Endothelial cell of umbilical vein (primary cell): ENCODE results near the gene MAPK8IP3. TPM values are rescaled to one million over a fixed set of nuclear protein-coding genes. Genes with fewer than 3 reads are reported as not detected.

Experiments used
- BruUV-seq: library from RNA; stranded (reverse); fragments of 400-500 nt; replicated peaks from 2 replicates; lab custom pipeline; 2021; lab: Mats Ljungman, UMichigan
- CTCF ChIA-PET: fragments of 300-600, 350-600 bp; sonication (Branson Sonifier 250); formaldehyde crosslinking; loops from one replicate; lab custom pipeline; 2021; ENCODE audit warnings: antibody characterized with exemption, inconsistent platforms; lab: Charles Lee
- POLR2A ChIA-PET: fragments of 300-600, 350-600 bp; sonication (Branson Sonifier 250); formaldehyde crosslinking; loops from one replicate; lab custom pipeline; 2021; ENCODE audit warnings: antibody characterized with exemption, inconsistent platforms; lab: Charles Lee
- DNase-seq: peaks from one replicate; pipeline ENCODE4 v3.0.0-alpha.2; 2011; ENCODE audit warnings: low read depth, low spot score
- FAIRE-seq: peaks from 2 replicates; lab custom pipeline; 2011; peaks lifted over from hg19 to GRCh38; lab: Jason Lieb, UNC
- H2AFZ ChIP-seq: 2 replicates; pipeline ENCODE4 v1.6.0; 2012; ENCODE audit warnings: low read depth, low read length, control low read depth, inconsistent platforms
- H3K27ac ChIP-seq: 2 replicates; pipeline ENCODE4 v1.5.1; 2011; ENCODE audit warnings: low read depth, mild to moderate bottlenecking, control low read depth, low read length, moderate library complexity; ENCODE audit not compliant: insufficient read depth
- H3K27me3 ChIP-seq, 2 experiments: 2 replicates each; pipeline versions ENCODE4 v1.6.0 to v1.6.1; 2011; ENCODE audit warnings: low read length in 2 of 2, mixed read lengths in 1 of 2; ENCODE audit not compliant: control insufficient read depth in 2 of 2, insufficient read depth in 2 of 2
- H3K36me3 ChIP-seq, 2 experiments: 2 replicates in 1 of 2; 3 replicates in 1 of 2; pipeline ENCODE4 v1.5.1; 2011; ENCODE audit warnings: low read length in 2 of 2, mild to moderate bottlenecking in 1 of 2, moderate library complexity in 1 of 2; ENCODE audit not compliant: control insufficient read depth in 2 of 2, insufficient read depth in 2 of 2; ENCODE audit errors: extremely low read depth in 1 of 2
- H3K4me1 ChIP-seq: 3 replicates; pipeline ENCODE4 v1.5.1; 2011; ENCODE audit warnings: mild to moderate bottlenecking, low read length; ENCODE audit not compliant: control insufficient read depth, insufficient read depth; ENCODE audit errors: extremely low read depth
- H3K4me2 ChIP-seq: 2 replicates; pipeline ENCODE4 v1.6.1; 2011; ENCODE audit warnings: low read length, control low read depth, mixed read lengths; ENCODE audit not compliant: insufficient read depth
- H3K4me3 ChIP-seq, 3 experiments: fragments of 200-600 bp in 1 of 3; sonication (generic), shearing (Covaris generic) in 1 of 3; replicated peaks in 1 of 3; 2 replicates each; pipeline ENCODE4 v1.5.1; 2011 to 2016; ENCODE audit warnings: control low read depth in 3 of 3, low read length in 3 of 3, mild to moderate bottlenecking in 2 of 3, inconsistent platforms in 1 of 3, low read depth in 1 of 3, moderate library complexity in 1 of 3; ENCODE audit not compliant: insufficient read depth in 1 of 3
- H3K79me2 ChIP-seq: 2 replicates; pipeline ENCODE4 v1.6.0; 2012; ENCODE audit warnings: low read length, inconsistent platforms; ENCODE audit not compliant: control insufficient read depth, insufficient read depth
- H3K9ac ChIP-seq: replicated peaks from 2 replicates; pipeline ENCODE3; 2011; ENCODE audit warnings: low read length, control low read depth; ENCODE audit not compliant: insufficient read depth; ENCODE audit errors: extremely low read depth
- H3K9me1 ChIP-seq: replicated peaks from 3 replicates; pipeline ENCODE4 v1.6.0; 2011; ENCODE audit warnings: mild to moderate bottlenecking, low read length; ENCODE audit not compliant: control insufficient read depth, insufficient read depth; ENCODE audit errors: extremely low read depth
- H3K9me3 ChIP-seq: replicated peaks from 2 replicates; pipeline ENCODE4 v1.5.1; 2012; ENCODE audit warnings: low read length, inconsistent platforms; ENCODE audit not compliant: control insufficient read depth, insufficient read depth
- H4K20me1 ChIP-seq: replicated peaks from 2 replicates; pipeline ENCODE3; 2011; ENCODE audit warnings: mild to moderate bottlenecking, low read length; ENCODE audit not compliant: control insufficient read depth, insufficient read depth; ENCODE audit errors: extremely low read depth
- EZH2 ChIP-seq: IDR thresholded peaks from 2 replicates; pipeline ENCODE4 v1.6.1; 2012; ENCODE audit warnings: borderline replicate concordance, low read depth, mild to moderate bottlenecking, moderate library complexity, low read length, inconsistent platforms; ENCODE audit not compliant: severe bottlenecking
- FOS ChIP-seq: IDR thresholded peaks from 2 replicates; pipeline ENCODE4 v1.6.1; 2011; ENCODE audit warnings: mild to moderate bottlenecking, low read length, moderate library complexity, borderline replicate concordance; ENCODE audit not compliant: insufficient read depth
- GATA2 ChIP-seq: IDR thresholded peaks from 2 replicates; pipeline ENCODE4 v1.7.0; 2011; ENCODE audit warnings: low read depth, mild to moderate bottlenecking, moderate library complexity, mixed read lengths, low read length; ENCODE audit not compliant: insufficient read length, insufficient read depth
- JUN ChIP-seq: IDR thresholded peaks from 2 replicates; pipeline ENCODE4 v1.6.1; 2011; ENCODE audit warnings: borderline replicate concordance, low read depth; ENCODE audit not compliant: insufficient read length, insufficient read depth
- MYC ChIP-seq: IDR thresholded peaks from one replicate; pipeline ENCODE4 v1.6.1; 2011; ENCODE audit warnings: mild to moderate bottlenecking, low read depth, low read length
- POLR2A ChIP-seq: IDR thresholded peaks from 2 replicates; pipeline ENCODE4 v1.6.1; 2012; ENCODE audit warnings: low read depth, mild to moderate bottlenecking, control low read depth, low read length
- POLR2AphosphoS5 ChIP-seq: IDR thresholded peaks from 2 replicates; pipeline ENCODE4 v1.6.1; 2012; ENCODE audit warnings: low read depth, mild to moderate bottlenecking, control low read depth, low read length, moderate library complexity; ENCODE audit not compliant: insufficient read depth
- dilution Hi-C: fragments of 300-500 bp; cut with MboI; formaldehyde crosslinking; loops from one replicate; pipeline ENCODE4 v1.15.0; 2019; ENCODE audit warnings: low sequenced_read_pairs; ENCODE audit not compliant: extremely low pct_ligation_motif_present
- intact Hi-C: fragments of 100-400 bp; cut with micrococcal nuclease; formaldehyde crosslinking; loops from one replicate; pipeline ENCODE4 v1.10.0; 2022
- polyA plus RNA-seq, 4 experiments: library from polyadenylated mRNA; depleted of rRNA in 3 of 4; stranded (reverse) in 3 of 4; unstranded in 1 of 4; fragments of >200 nt; gene quantifications; 2 replicates each; pipeline versions ENCODE4 v1.2.1 to v1.2.3, GENCODE V29; 2011 to 2012; ENCODE audit warnings: missing spikeins in 1 of 4
- total RNA-seq: library from RNA; stranded (reverse); gene quantifications from 2 replicates; pipeline ENCODE4 v1.2.3, GENCODE V29; 2021
- TF ChIP-seq, protein P1 (sequence below), 2 donors: IDR thresholded peaks; 1 replicate in 1 of 2; 2 replicates in 1 of 2; pipeline ENCODE4 v1.5.1; 2011; ENCODE audit warnings: low read length in 2 of 2, mild to moderate bottlenecking in 2 of 2, moderate library complexity in 2 of 2, control low read depth in 1 of 2, inconsistent platforms in 1 of 2, low read depth in 1 of 2; ENCODE audit not compliant: insufficient read depth in 1 of 2; ENCODE audit errors: extremely low read depth in 1 of 2
- TF ChIP-seq, protein P2 (sequence below): IDR thresholded peaks from 2 replicates; pipeline ENCODE4 v1.6.1; 2011; ENCODE audit not compliant: insufficient read depth, insufficient read length

The MAPK8IP3 gene
- total and polyA plus RNA-seq, 2 donors (not counting 3 experiments of a cell fraction or from before 2014, with no cell fraction given): 40.7 to 92.2 TPM

GRCh38 chr16:1791256-1791942, 85.4 kb downstream of the MAPK8IP3 start:
- BruUV-seq: no TSS peak
- Histone ChIP-seq H3K9me1 (no peaks in the 10 kb centered on the region), H3K79me2 (no peaks in the 10 kb centered on the region), H4K20me1 (no peaks in the 10 kb centered on the region), H3K4me3 (no peak overlapping the region), H3K4me2 (no peak overlapping the region), H3K4me1 (no peaks in the 10 kb centered on the region), H3K9me3 (no peaks in the 10 kb centered on the region), H3K36me3 (peaks cover 0 to 19% of the 10 kb centered on the region in 2 experiments), H3K9ac (no peak overlapping the region), H2AFZ (no peak overlapping the region), H3K27ac (no peak overlapping the region), H3K27me3 (no peaks in the 10 kb centered on the region)
- no peak for TF ChIP-seq JUN
- no peak for TF ChIP-seq POLR2A
- TF ChIP-seq, protein P1, sequence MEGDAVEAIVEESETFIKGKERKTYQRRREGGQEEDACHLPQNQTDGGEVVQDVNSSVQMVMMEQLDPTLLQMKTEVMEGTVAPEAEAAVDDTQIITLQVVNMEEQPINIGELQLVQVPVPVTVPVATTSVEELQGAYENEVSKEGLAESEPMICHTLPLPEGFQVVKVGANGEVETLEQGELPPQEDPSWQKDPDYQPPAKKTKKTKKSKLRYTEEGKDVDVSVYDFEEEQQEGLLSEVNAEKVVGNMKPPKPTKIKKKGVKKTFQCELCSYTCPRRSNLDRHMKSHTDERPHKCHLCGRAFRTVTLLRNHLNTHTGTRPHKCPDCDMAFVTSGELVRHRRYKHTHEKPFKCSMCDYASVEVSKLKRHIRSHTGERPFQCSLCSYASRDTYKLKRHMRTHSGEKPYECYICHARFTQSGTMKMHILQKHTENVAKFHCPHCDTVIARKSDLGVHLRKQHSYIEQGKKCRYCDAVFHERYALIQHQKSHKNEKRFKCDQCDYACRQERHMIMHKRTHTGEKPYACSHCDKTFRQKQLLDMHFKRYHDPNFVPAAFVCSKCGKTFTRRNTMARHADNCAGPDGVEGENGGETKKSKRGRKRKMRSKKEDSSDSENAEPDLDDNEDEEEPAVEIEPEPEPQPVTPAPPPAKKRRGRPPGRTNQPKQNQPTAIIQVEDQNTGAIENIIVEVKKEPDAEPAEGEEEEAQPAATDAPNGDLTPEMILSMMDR (IDR thresholded peaks at IDR 0.05; ENCODE audit: extremely low read depth in 1 of 2, insufficient read depth in 1 of 2, low read depth in 1 of 2, low read length in 2 of 2): no peak
- TF ChIP-seq EZH2: no peak
- TF ChIP-seq, protein P2, sequence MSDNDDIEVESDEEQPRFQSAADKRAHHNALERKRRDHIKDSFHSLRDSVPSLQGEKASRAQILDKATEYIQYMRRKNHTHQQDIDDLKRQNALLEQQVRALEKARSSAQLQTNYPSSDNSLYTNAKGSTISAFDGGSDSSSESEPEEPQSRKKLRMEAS: no peak
- no peak for TF ChIP-seq FOS
- no peak for TF ChIP-seq GATA2
- TF ChIP-seq MYC: no peak
- no peak for TF ChIP-seq POLR2AphosphoS5
- intact Hi-C loops: no loop called here
- no peak for DNase-seq
- POLR2A ChIA-PET: no interaction called here
- CTCF ChIA-PET: interaction anchor here (1.0 kb wide), 1 partner anchor 33 kb away, joined by 3 read pairs; no protein-coding TSS in a partner anchor
- no peak for FAIRE-seq
- dilution Hi-C loops: no loop called here
